GM12801 (cell line): Measurements from ENCODE around the gene CTIF.

ENCODE experiments used
- CTCF ChIP-seq: IDR thresholded peaks from one replicate; pipeline ENCODE4 v1.5.1; 2011; ENCODE audit warnings: control low read depth; ENCODE audit not compliant: insufficient read length; ENCODE audit errors: extremely low read depth

The CTIF gene

GRCh38 chr18:48528861-48529260 is 10.0 kb upstream of the CTIF start:
- no peak for TF ChIP-seq CTCF

GRCh38 chr18:48529796-48530195 is 9.0 kb upstream of the CTIF start:
- no peak for TF ChIP-seq CTCF

- TF ChIP-seq CTCF, result no peak
These were observed 8.3 kb upstream of the CTIF start for GRCh38 chr18:48530399-48531081.

GRCh38 chr18:48531082-48531403 is 7.8 kb upstream of the CTIF start:
- TF ChIP-seq CTCF, result no peak

- TF ChIP-seq CTCF, result no peak
These were observed 6.9 kb upstream of the CTIF start for GRCh38 chr18:48531908-48532307.

GRCh38 chr18:48533340-48534070 is 5.3 kb upstream of the CTIF start:
- no peak for TF ChIP-seq CTCF

- TF ChIP-seq CTCF, result no peak
These were observed 4.5 kb upstream of the CTIF start for GRCh38 chr18:48534364-48534763.
